GM10266 (cell line): ENCODE data around the gene EEF1A2.

Source experiments
- DNase-seq: peaks from one replicate; pipeline ENCODE4 v3.0.0; 2012; ENCODE audit errors: extremely low spot score
- CTCF ChIP-seq: IDR thresholded peaks from 2 replicates; pipeline ENCODE4 v1.5.1; 2012; ENCODE audit warnings: mild to moderate bottlenecking, low read depth; ENCODE audit not compliant: control insufficient read depth, insufficient read depth; ENCODE audit errors: missing control alignments

Gene EEF1A2

GRCh38 chr20:63465380-63466249 lies 33.3 kb downstream of the EEF1A2 start:
- no peak for TF ChIP-seq CTCF
- DNase-seq = no peak

GRCh38 chr20:63464289-63464635 lies 34.6 kb downstream of the EEF1A2 start:
- no peak for DNase-seq
- TF ChIP-seq CTCF = no peak

GRCh38 chr20:63463400-63464288 lies 35.2 kb downstream of the EEF1A2 start:
- no peak for DNase-seq
- no peak for TF ChIP-seq CTCF

- no peak for TF ChIP-seq CTCF
- DNase-seq = no peak
Measured at GRCh38 chr20:63462244-63462643, 36.6 kb downstream of the EEF1A2 start.

GRCh38 chr20:63461104-63461763 lies 37.6 kb downstream of the EEF1A2 start:
- no peak for DNase-seq
- no peak for TF ChIP-seq CTCF

- TF ChIP-seq CTCF = no peak
- DNase-seq = no peak
Measured at GRCh38 chr20:63459070-63459380, 39.9 kb downstream of the EEF1A2 start.
